ENCODE results near the gene CCDC142. TPM values are rescaled to one million over a fixed set of nuclear protein-coding genes. Genes with fewer than 3 reads are reported as not detected.

Gene CCDC142
- total and polyA plus RNA-seq, 10 of the 15 experiments (the other 5 are each of a cell fraction or from before 2014, with no cell fraction given) = 0.93 to 16.9 (median 9.0) TPM

DNA sequence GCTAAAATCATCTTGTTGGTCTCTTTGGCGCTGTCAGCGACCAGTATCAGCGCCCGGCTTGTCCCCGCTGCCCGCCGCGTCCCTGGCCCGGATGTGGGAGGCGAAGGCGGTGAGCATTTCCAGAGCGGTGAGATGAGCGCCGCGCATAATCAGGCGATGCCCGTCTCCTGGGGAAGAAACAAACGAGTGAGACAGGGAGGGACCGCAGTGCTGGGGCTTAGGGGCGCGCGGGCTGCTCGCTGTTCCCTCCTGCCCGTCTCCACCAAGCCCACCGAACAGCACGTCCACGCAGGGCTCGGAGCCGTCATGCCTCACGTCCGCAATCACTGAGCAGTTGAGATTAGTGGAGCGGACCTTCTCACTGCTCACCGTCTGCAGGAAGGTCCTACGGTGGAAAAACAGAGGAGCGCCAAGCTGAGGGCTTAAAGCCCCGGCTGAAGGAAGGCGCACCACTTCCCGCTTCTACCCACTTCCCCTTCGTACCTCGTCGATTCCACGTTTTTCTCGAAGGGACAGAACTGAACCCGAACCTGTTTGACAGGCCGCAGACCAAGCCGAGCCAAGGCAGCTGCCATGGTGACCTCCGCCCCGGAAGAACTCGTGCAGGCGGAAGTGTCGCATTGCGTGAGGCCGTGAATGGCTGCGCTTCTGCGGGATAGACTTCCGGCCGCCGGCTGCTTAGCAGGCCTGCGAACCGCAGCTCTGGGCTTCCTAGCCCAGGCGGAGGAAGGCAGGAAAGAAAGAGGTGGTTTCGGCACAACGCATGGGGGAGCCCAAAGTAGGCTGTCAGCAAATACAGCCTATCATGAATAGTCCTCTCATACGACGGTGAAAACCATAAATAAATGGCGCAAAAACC, 10.5 kb downstream of the CCDC142 start, which contains the start of gene MRPL53 (continued):
- TF ChIP-seq, protein P1, sequence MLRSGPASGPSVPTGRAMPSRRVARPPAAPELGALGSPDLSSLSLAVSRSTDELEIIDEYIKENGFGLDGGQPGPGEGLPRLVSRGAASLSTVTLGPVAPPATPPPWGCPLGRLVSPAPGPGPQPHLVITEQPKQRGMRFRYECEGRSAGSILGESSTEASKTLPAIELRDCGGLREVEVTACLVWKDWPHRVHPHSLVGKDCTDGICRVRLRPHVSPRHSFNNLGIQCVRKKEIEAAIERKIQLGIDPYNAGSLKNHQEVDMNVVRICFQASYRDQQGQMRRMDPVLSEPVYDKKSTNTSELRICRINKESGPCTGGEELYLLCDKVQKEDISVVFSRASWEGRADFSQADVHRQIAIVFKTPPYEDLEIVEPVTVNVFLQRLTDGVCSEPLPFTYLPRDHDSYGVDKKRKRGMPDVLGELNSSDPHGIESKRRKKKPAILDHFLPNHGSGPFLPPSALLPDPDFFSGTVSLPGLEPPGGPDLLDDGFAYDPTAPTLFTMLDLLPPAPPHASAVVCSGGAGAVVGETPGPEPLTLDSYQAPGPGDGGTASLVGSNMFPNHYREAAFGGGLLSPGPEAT (IDR thresholded peaks at IDR 0.05; ENCODE audit: low read depth) = peak; percentile 98
- TF ChIP-seq BMI1 (IDR thresholded peaks at IDR 0.05; ENCODE audit: borderline replicate concordance) (no peak), RAD51 (IDR thresholded peaks at IDR 0.05) (no peak), ZSCAN29 (IDR thresholded peaks at IDR 0.05) (no peak), TBL1XR1 (IDR thresholded peaks at IDR 0.05; ENCODE audit: low read depth, low read length) (peak; percentile 21; the same call in 1 of the 2 replicates), ATF7 (IDR thresholded peaks at IDR 0.05; ENCODE audit: low read depth) (peak; percentile 34; the same call in 1 of the 2 replicates), EED (IDR thresholded peaks at IDR 0.05; ENCODE audit: low read depth) (peak; percentile 69; the same call in 1 of the 2 replicates), IKZF1 (conservative IDR thresholded peaks at IDR 0.05) (peak; percentile 89), LARP7 (IDR thresholded peaks at IDR 0.05) (no peak), PAX5 (IDR thresholded peaks at IDR 0.05; ENCODE audit: borderline replicate concordance, low read depth, low read length) (peak; percentile 88), POU2F2 (IDR thresholded peaks at IDR 0.05; ENCODE audit: borderline replicate concordance, low read depth, low read length) (peak; percentile 93), SIN3A (IDR thresholded peaks at IDR 0.05; ENCODE audit: low read depth, low read length) (no peak; the same call in 1 of the 2 replicates), POLR2AphosphoS2 (IDR thresholded peaks at IDR 0.05; ENCODE audit: low read depth, low read length) (peak; percentile 99), BHLHE40 (IDR thresholded peaks at IDR 0.05; ENCODE audit: borderline replicate concordance in 1 of 2, low read depth in 2 of 2, low read length in 1 of 2) (peak; percentile 54 to 63; a peak in 2 of 4 replicates)
- TF ChIP-seq, protein P2, sequence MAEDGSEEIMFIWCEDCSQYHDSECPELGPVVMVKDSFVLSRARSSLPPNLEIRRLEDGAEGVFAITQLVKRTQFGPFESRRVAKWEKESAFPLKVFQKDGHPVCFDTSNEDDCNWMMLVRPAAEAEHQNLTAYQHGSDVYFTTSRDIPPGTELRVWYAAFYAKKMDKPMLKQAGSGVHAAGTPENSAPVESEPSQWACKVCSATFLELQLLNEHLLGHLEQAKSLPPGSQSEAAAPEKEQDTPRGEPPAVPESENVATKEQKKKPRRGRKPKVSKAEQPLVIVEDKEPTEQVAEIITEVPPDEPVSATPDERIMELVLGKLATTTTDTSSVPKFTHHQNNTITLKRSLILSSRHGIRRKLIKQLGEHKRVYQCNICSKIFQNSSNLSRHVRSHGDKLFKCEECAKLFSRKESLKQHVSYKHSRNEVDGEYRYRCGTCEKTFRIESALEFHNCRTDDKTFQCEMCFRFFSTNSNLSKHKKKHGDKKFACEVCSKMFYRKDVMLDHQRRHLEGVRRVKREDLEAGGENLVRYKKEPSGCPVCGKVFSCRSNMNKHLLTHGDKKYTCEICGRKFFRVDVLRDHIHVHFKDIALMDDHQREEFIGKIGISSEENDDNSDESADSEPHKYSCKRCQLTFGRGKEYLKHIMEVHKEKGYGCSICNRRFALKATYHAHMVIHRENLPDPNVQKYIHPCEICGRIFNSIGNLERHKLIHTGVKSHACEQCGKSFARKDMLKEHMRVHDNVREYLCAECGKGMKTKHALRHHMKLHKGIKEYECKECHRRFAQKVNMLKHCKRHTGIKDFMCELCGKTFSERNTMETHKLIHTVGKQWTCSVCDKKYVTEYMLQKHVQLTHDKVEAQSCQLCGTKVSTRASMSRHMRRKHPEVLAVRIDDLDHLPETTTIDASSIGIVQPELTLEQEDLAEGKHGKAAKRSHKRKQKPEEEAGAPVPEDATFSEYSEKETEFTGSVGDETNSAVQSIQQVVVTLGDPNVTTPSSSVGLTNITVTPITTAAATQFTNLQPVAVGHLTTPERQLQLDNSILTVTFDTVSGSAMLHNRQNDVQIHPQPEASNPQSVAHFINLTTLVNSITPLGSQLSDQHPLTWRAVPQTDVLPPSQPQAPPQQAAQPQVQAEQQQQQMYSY (CRISPR knock-in tag; IDR thresholded peaks at IDR 0.05) = no peak
- TF ChIP-seq, protein P3, sequence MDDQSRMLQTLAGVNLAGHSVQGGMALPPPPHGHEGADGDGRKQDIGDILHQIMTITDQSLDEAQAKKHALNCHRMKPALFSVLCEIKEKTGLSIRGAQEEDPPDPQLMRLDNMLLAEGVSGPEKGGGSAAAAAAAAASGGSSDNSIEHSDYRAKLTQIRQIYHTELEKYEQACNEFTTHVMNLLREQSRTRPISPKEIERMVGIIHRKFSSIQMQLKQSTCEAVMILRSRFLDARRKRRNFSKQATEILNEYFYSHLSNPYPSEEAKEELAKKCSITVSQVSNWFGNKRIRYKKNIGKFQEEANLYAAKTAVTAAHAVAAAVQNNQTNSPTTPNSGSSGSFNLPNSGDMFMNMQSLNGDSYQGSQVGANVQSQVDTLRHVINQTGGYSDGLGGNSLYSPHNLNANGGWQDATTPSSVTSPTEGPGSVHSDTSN (IDR thresholded peaks at IDR 0.05; ENCODE audit: insufficient replicate concordance, low read depth, low read length) = peak; percentile 54
- TF ChIP-seq, protein P4, sequence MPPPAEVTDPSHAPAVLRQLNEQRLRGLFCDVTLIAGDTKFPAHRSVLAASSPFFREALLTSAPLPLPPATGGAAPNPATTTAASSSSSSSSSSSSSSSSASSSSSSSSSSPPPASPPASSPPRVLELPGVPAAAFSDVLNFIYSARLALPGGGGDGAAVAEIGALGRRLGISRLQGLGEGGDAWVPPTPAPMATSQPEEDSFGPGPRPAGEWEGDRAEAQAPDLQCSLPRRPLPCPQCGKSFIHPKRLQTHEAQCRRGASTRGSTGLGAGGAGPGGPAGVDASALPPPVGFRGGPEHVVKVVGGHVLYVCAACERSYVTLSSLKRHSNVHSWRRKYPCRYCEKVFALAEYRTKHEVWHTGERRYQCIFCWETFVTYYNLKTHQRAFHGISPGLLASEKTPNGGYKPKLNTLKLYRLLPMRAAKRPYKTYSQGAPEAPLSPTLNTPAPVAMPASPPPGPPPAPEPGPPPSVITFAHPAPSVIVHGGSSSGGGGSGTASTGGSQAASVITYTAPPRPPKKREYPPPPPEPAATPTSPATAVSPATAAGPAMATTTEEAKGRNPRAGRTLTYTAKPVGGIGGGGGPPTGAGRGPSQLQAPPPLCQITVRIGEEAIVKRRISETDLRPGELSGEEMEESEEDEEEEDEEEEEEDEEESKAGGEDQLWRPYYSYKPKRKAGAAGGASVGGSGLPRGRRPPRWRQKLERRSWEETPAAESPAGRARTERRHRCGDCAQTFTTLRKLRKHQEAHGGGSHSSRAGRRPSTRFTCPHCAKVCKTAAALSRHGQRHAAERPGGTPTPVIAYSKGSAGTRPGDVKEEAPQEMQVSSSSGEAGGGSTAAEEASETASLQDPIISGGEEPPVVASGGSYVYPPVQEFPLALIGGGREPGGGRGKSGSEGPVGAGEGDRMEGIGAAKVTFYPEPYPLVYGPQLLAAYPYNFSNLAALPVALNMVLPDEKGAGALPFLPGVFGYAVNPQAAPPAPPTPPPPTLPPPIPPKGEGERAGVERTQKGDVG (CRISPR knock-in tag; IDR thresholded peaks at IDR 0.05) = no peak

Data from GM12878 (cell line).